DOHH2 (cell line): Measurements from ENCODE around the gene BRCA2.

Experiments used
- H3F3A ChIP-seq: fragments of 200-600 bp; sonication (generic), shearing (Covaris generic); 2 replicates; pipeline ENCODE4 v1.6.0; 2016; ENCODE audit warnings: antibody characterized with exemption, mild to moderate bottlenecking; ENCODE audit not compliant: control insufficient read depth, insufficient read depth
- H3K27ac ChIP-seq: fragments of 200-600 bp; sonication (generic); 2 replicates; pipeline ENCODE4 v1.5.1; 2014; ENCODE audit warnings: low read depth, mild to moderate bottlenecking, low read length, moderate library complexity
- H3K27me3 ChIP-seq: fragments of 200-600 bp; sonication (generic); 2 replicates; pipeline ENCODE4 v1.6.1; 2014; ENCODE audit warnings: mild to moderate bottlenecking, low read length, mixed read lengths; ENCODE audit not compliant: control insufficient read depth
- H3K36me3 ChIP-seq: fragments of 200-600 bp; sonication (generic); 2 replicates; pipeline ENCODE4 v1.6.1; 2014; ENCODE audit warnings: mild to moderate bottlenecking, low read length, moderate library complexity, mixed read lengths; ENCODE audit not compliant: control insufficient read depth
- H3K4me1 ChIP-seq: fragments of 200-600 bp; sonication (generic); 2 replicates; pipeline ENCODE4 v1.6.1; 2014; ENCODE audit warnings: mild to moderate bottlenecking, low read length, mixed read lengths; ENCODE audit not compliant: control insufficient read depth
- H3K4me2 ChIP-seq: fragments of 200-600 bp; sonication (generic); 2 replicates; pipeline ENCODE4 v1.6.0; 2014; ENCODE audit warnings: mild to moderate bottlenecking, low read length, moderate library complexity
- H3K4me3 ChIP-seq: fragments of 200-600 bp; sonication (generic); 2 replicates; pipeline ENCODE4 v1.5.1; 2014; ENCODE audit warnings: mild to moderate bottlenecking, low read length, mixed read lengths
- H3K79me2 ChIP-seq: fragments of 200-600 bp; sonication (generic); 2 replicates; pipeline ENCODE4 v1.6.1; 2014; ENCODE audit warnings: mild to moderate bottlenecking, low read length, mixed read lengths; ENCODE audit not compliant: control insufficient read depth
- H3K9me2 ChIP-seq: fragments of 200-600 bp; sonication (generic); replicated peaks from 2 replicates; pipeline ENCODE4 v1.6.1; 2014; ENCODE audit warnings: mild to moderate bottlenecking, low read length, mixed read lengths; ENCODE audit not compliant: control insufficient read depth
- H3K9me3 ChIP-seq: fragments of 200-600 bp; sonication (generic); 2 replicates; pipeline ENCODE4 v1.6.1; 2014; ENCODE audit warnings: antibody characterized with exemption, low read length, mixed read lengths; ENCODE audit not compliant: control insufficient read depth, insufficient read depth
- H4K20me1 ChIP-seq: fragments of 200-600 bp; sonication (generic); 2 replicates; pipeline ENCODE4 v1.6.0; 2014; ENCODE audit warnings: low read depth, mild to moderate bottlenecking, antibody characterized with exemption, low read length, moderate library complexity; ENCODE audit not compliant: control insufficient read depth, insufficient read depth
- CTCF ChIP-seq: fragments of 200-600 bp; sonication (generic); IDR thresholded peaks from one replicate; pipeline ENCODE4 v1.5.1; 2014; ENCODE audit warnings: antibody characterized with exemption, mild to moderate bottlenecking, low read depth, low read length; ENCODE audit not compliant: poor library complexity, severe bottlenecking
- EZH2phosphoT487 ChIP-seq: fragments of 200-600 bp; sonication (generic); IDR thresholded peaks from 2 replicates; pipeline ENCODE4 v1.6.1; 2017; ENCODE audit warnings: borderline replicate concordance, mild to moderate bottlenecking, antibody characterized with exemption, low read length, moderate library complexity, mixed read lengths

Gene BRCA2

GRCh38 chr13:32423592-32423991 lies 108.3 kb downstream of the BRCA2 start:
- no peaks in the 10 kb centered on the region for H4K20me1 ChIP-seq
- TF ChIP-seq CTCF = no peak
- no peak for TF ChIP-seq EZH2phosphoT487
- no peak overlapping the region for H3K4me3 ChIP-seq
- no peaks in the 10 kb centered on the region for H3K79me2 ChIP-seq
- no peaks in the 10 kb centered on the region for H3F3A ChIP-seq
- H3K27ac ChIP-seq = no peak overlapping the region
- H3K9me2 ChIP-seq = no peaks in the 10 kb centered on the region
- peaks cover 20% of the 10 kb centered on the region for H3K4me1 ChIP-seq
- peaks cover 23% of the 10 kb centered on the region for H3K27me3 ChIP-seq
- no peaks in the 10 kb centered on the region for H3K36me3 ChIP-seq
- H3K4me2 ChIP-seq = no peak overlapping the region
- H3K9me3 ChIP-seq = peaks cover 7% of the 10 kb centered on the region; the same call in 1 of the 2 replicates

- H3K4me1 ChIP-seq = peaks cover 20% of the 10 kb centered on the region
- no peak overlapping the region for H3K4me2 ChIP-seq
- no peaks in the 10 kb centered on the region for H3F3A ChIP-seq
- TF ChIP-seq CTCF (no peak), EZH2phosphoT487 (no peak)
- H3K4me3 ChIP-seq = no peak overlapping the region
- H3K79me2 ChIP-seq = no peaks in the 10 kb centered on the region
- H4K20me1 ChIP-seq = no peaks in the 10 kb centered on the region
- H3K36me3 ChIP-seq = no peaks in the 10 kb centered on the region
- H3K27me3 ChIP-seq = peaks cover 34% of the 10 kb centered on the region
- H3K9me2 ChIP-seq = no peaks in the 10 kb centered on the region
- peaks cover under 1% of the 10 kb centered on the region; the same call in 1 of the 2 replicates for H3K9me3 ChIP-seq
- H3K27ac ChIP-seq = no peak overlapping the region
Observed at GRCh38 chr13:32425158-32425557, 109.8 kb downstream of the BRCA2 start.

GRCh38 chr13:32426191-32426989 lies 111.1 kb downstream of the BRCA2 start:
- Histone ChIP-seq H3K9me2 (no peaks in the 10 kb centered on the region), H3K4me2 (peak overlapping the region; percentile 69), H3K4me1 (peaks cover 20% of the 10 kb centered on the region), H3K27me3 (peaks cover 37% of the 10 kb centered on the region), H3K27ac (no peak overlapping the region), H3F3A (no peaks in the 10 kb centered on the region), H3K4me3 (peak overlapping the region; percentile 74), H3K9me3 (no peaks in the 10 kb centered on the region), H3K36me3 (no peaks in the 10 kb centered on the region), H4K20me1 (no peaks in the 10 kb centered on the region), H3K79me2 (no peaks in the 10 kb centered on the region)
- no peak for TF ChIP-seq CTCF
